GM18517 (cell line): Measurements from ENCODE around the gene HPGDS.
"Not testable (repeated sequence)": the region's sequence is repeated elsewhere in the genome, so short reads cannot be mapped to it uniquely, and the experiment has no call there.

Source experiments
- ATAC-seq: cut with Tn5 transposase; IDR thresholded peaks from one replicate; pipeline ENCODE4 v1.9.1; 2021; ENCODE audit warnings: mild to moderate bottlenecking, moderate library complexity; ENCODE audit not compliant: unreplicated experiment

The HPGDS gene

GRCh38 chr4:94332983-94333590, 9.5 kb downstream of the HPGDS start:
- ATAC-seq: no peak

GRCh38 chr4:94329933-94330332, 12.7 kb downstream of the HPGDS start:
- no peak for ATAC-seq

DNA sequence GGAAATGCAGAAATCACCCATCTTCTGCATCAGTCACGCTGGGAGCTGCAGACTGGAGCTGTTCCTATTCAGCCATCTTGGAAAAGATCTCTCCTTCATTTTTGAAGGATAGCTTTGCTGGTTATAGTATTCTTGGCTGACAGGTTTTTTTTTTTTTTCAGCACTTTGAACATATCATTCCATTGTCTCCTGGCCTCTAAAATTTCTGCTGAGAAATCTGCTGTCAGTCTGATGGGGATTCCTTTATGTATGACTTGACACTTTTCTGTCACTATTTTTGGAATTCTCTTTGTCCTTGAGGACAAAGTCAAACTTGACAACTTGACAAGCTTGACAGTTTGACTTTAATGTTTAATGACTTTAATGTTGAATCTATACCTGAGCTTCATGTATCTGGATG, 16.8 kb downstream of the HPGDS start:
- ATAC-seq: no peak

- ATAC-seq: not testable (repeated sequence)
These were observed 22.7 kb downstream of the HPGDS start for GRCh38 chr4:94319927-94320326.

DNA sequence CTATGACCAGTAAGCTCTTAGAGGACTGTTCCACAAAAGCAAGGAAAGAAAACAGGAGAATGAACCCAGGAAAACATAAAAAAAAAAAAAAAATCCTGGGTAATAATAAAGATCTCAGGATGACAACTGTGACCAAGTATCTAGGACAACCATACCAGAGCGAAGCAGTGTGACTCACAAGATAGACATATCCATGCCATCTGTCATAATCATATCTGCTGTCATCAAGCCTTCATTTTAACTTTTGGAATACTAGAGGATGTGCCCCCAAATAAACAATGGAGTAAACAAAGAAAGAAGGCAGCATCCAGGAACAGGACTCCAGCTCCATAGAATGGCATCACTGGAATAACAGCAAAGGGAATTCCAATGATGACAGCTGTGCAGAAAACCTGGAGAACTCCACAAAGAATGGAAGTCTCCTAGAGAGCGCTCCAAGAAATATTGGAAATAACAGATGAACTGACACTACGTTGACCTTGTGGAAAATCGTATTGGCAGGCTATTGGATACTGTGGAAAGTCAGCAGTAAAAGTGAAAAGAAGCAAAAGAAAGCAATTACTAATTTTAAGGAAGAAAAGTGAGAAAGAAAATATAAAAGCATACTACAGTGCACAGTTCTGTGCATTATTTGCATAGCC, 35.3 kb downstream of the HPGDS start:
- ATAC-seq: no peak

GRCh38 chr4:94306713-94307112, 35.9 kb downstream of the HPGDS start:
- ATAC-seq: no peak

DNA sequence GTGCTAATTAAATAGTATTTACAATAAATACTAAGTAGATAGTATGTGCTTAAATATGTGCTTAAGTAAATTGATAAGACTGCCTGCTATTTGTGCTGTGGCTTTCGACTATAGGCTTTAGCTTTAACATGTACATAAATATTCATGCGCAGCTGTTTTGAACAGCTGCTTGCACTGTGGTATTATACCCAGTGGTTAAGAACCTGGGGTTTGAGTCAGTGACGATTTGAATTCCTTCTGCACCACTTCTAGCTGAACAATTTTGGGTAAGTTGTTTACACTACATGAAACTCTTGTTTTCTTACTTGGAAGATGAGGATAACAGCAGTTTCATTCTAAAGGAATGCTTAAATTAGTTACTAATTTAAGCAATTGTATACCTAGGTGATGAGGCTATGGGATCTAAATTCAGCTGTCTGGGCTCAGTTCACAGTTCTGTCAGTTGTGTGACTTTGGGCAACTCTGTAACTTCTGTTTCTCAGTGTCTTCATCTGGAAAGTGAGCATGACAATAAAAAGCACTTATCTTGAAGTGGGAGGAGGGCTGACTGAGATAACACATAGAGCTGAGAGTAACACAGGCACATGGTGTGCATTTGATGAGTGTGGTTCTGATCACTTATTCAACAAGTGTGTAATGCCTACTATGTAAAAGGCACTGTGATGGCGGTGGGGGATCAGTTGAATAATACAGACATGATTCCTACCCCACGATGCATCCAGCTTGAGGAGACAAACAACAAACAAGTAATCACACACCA, 37.0 kb downstream of the HPGDS start:
- no peak for ATAC-seq

DNA sequence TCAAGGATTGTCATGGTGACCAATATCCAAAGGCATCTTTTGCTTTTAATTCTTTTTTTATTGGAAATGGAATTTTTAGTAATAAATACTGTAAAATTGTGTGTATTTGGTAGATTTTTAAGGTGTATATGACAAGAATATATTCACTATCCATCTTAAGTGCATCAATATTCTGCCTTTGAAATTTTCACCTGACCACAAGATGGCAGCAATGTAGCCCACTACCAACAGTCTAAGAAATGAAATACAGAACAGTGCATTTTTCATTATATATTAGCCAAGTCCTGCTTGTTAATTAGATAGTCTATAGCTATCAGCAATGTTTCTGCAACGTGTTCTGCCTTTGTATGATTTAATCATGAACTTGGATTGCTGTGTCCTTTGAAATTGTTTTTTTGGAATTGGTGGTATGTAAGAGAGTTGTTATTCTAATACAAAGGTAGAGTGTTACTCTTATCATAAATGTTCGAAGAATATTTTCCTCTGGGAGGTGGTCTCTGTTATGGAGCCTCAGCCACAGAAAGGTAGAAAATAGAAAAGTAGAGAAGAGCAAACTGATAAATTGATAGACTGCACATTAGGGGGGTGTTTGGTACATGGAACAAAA, 38.2 kb downstream of the HPGDS start:
- ATAC-seq: peak; percentile 58

DNA sequence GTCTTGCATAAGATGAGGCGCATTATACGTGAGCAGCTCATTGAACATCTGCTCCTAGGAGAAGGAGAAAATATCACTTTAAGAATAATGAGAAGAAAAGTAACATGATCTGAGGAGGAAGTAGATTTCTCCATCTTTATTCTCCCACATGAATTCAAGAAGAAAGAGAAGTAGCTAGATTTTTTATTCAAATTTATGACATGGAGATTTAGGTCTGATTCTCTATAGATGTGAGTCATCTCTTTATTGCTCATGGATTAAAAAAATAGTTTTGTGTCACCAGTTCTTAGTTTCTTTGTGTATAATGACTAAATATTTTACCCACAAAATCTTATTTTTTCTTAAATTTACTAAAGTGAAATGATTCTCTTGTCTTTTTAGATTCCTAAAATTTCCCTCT, 40.4 kb downstream of the HPGDS start:
- no peak for ATAC-seq

DNA sequence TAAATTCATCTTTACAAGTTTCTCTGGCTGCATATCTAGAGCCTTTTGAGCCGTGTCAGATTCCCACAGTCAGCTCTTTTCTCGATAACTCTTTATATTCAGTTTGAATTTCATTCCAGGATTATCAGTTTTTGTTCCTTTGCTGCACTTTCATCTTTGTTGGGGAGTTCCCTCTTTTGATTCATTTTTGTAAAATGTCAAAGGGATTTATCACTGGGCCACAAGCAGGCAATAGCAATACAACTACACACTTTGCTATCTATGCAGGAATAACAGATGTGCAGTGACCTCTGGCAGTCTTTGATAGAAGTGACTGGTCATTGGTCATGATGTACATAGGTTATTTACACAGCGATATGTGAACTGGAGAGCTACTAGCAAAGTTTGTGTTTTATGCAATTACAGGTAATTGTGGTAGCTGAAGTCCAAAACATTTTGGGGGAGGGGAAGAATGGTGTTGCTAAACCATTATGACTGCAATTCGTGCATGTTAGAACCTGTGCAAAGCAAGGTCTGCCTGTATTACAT, 43.8 kb downstream of the HPGDS start:
- ATAC-seq: no peak

DNA sequence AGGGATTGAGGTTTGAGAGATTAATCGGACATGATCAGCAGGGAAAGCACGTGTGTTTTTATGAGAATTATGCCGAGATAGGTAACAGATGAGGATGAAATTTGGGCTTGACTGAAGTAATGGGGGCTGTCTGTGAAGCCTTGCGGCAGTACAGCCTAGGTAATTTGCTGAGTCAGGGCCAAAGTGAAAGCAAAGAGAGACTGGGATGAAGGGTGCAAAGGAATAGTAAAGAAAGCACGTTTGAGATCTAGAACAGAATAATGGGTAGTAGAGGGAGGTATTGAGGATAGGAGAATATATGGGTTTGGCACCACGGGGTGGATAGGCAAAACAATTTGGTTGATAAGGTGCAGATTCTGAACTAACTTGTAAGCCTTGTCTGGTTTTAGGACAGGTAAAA, 47.2 kb downstream of the HPGDS start:
- not testable (repeated sequence) for ATAC-seq

- ATAC-seq: not testable (repeated sequence)
These were observed 48.7 kb downstream of the HPGDS start for GRCh38 chr4:94293981-94294380.

- no peak for ATAC-seq
These were observed 52.4 kb downstream of the HPGDS start for GRCh38 chr4:94290245-94290644.

- no peak for ATAC-seq
These were observed 57.0 kb downstream of the HPGDS start for GRCh38 chr4:94285666-94286065.

DNA sequence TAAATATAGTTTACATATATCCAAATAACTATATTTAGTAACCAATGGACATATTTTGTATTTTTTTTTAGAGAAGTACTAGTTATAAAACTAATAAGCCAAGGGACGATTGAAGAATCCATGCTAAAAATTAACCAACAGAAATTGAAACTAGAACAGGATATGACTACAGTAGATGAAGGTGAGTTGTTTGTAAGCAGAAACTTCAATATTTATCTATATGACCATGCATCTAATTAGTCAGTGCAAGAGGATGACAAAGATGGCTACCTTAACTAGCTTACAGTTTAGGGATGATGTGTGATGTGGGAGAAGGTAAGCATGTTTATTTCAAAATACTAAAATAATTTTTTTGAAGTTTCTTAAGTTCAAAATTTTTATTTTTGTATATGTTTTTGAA, 57.7 kb downstream of the HPGDS start:
- ATAC-seq: no peak

DNA sequence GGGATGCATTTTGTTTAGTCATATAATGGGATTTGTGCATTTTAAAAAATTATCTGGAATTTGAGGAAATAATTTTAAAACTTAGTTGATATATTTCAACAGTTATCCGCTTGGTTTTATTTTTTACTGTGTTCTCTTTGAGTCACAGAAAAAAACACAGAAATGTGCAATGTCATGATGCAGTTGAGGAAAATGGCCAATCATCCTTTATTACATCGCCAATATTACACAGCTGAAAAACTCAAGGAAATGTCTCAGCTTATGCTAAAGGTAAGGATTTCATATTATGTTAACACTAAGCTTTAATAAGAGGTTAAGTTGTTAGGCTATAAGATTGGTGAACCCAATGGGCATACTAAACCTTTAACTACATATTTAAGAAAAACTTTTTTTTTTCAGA, 63.9 kb downstream of the HPGDS start:
- ATAC-seq: no peak

- ATAC-seq: no peak
These were observed 65.1 kb downstream of the HPGDS start for GRCh38 chr4:94277534-94277933.

DNA sequence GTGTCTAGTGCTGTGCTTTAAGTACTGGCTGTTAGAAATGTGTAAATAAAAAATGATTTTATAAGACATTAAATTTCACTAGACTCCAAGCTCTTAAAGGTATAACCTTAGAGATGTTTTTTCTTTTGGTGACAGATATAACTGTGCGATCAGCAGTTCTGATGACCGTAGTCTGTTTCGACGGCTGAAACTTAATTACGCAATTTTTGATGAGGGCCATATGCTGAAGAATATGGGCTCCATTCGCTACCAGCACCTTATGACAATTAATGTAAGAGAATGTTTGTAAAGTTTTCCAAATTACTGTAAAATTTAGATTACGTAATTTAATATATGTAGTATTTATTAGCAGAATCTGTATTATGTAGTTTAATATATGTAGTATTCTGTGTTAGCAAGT, 66.4 kb downstream of the HPGDS start:
- ATAC-seq: no peak

DNA sequence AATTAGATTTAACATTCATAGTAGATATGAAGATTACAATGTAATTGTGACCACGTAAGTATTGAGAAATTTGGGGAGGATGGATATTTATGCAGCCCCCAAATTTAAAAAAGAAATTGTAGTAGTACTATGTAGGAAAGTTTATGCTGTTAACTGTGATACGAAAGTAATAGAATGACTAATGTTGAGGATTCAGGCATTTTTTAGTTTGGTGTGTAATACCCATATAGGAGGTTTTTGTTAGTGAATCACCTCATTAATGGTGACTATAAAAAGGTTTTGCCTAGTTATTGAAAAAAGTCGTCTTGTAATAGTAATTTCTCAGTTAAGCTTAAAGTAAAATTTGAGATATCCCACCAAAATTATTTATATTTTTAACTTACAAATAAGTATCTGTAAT, 67.7 kb downstream of the HPGDS start:
- ATAC-seq: no peak

DNA sequence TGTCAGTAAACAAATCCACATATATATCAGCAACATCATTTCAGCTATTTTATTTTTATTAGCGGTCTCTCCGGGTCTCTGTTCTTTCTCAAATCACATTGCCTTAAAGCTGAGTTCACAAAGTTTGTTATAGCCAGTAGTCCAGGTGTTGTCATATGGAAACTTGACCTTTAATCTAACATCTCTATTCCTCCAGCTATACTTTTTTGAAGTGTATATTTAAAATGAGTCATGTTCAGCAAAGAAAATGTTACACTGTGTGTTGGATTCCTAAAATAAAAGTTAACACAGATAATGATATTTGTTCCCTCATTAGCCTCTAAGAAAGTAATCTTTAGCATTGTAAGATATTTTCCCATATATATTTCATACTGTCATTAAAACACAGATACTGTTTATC, 71.4 kb downstream of the HPGDS start:
- no peak for ATAC-seq

DNA sequence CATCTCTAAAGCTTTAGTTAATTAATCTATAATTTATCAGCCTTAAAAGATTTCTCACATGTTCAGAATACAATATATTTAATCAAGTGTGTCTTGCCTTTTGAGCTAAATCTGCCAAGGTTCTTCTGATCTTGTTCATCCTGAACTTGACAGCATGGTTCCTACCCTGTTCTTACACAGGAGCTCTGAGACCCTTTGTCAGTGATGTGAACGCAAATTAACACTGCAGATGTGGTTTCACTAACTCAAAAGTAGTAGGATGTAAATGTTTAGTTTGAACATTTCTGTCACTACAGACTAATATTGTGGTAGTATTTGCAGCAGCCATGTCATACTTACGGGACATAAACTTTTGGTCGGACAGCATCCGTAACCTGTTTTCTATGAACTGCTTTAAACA, 75.6 kb downstream of the HPGDS start:
- ATAC-seq: no peak
